K562 (cell line): ENCODE data around the gene CHD8. TPM values are rescaled to one million over a fixed set of nuclear protein-coding genes. Genes with fewer than 3 reads are reported as not detected.

ENCODE experiments used
- ATAC-seq: fragments of 200-7000 bp; cut with Tn5 transposase; 3 replicates; pipeline ENCODE4 v1.9.1; 2020; ENCODE audit warnings: moderate library complexity
- BruUV-seq: library from RNA; stranded (reverse); fragments of 400-500 nt; replicated peaks from 2 replicates; lab custom pipeline; 2021; lab: Mats Ljungman, UMichigan
- CTCF ChIA-PET: fragments of 300-600 bp; formaldehyde crosslinking; extraction: SDS; loops from one replicate; lab custom pipeline; 2021; ENCODE audit warnings: low intra/inter-chr PET ratio; lab: Yijun Ruan, JAX
- POLR2A ChIA-PET: fragments of 300-600, 350-650 bp; sonication (Branson Sonifier 250); formaldehyde crosslinking; extraction: SDS; loops from one replicate; lab custom pipeline; 2021; ENCODE audit warnings: antibody characterized with exemption, inconsistent platforms; lab: Yijun Ruan, JAX
- DNase-seq, 4 experiments: peaks; one replicate each; pipeline versions ENCODE4 v3.0.0 to v3.0.0-alpha.2; 2011 to 2018; ENCODE audit warnings: low spot score in 3 of 4, mixed read lengths in 3 of 4; ENCODE audit errors: extremely low read depth in 1 of 4
- FAIRE-seq: peaks from 2 replicates; lab custom pipeline; 2011; peaks lifted over from hg19 to GRCh38; lab: Jason Lieb, UNC
- H2AFZ ChIP-seq: 2 replicates; pipeline ENCODE4 v1.6.0; 2011; ENCODE audit warnings: low read depth, low read length, control low read depth, inconsistent platforms
- H3K27ac ChIP-seq: fragments of 200-600 bp; 3 replicates; pipeline ENCODE4 v1.8.0; 2011; ENCODE audit warnings: low read depth, mild to moderate bottlenecking, control low read depth, inconsistent platforms, low read length, moderate library complexity, mixed read lengths; ENCODE audit errors: extremely low read depth
- H3K27me3 ChIP-seq, 2 experiments: fragments of 300-600 bp in 1 of 2; 2 replicates in 1 of 2; 3 replicates in 1 of 2; pipeline versions ENCODE4 v1.6.0 to v1.8.0; 2011; ENCODE audit warnings: inconsistent platforms in 2 of 2, low read length in 2 of 2, mild to moderate bottlenecking in 1 of 2, mixed read lengths in 1 of 2, moderate library complexity in 1 of 2; ENCODE audit not compliant: control insufficient read depth in 2 of 2, insufficient read depth in 2 of 2
- H3K36me3 ChIP-seq: fragments of 300-600 bp; 3 replicates; pipeline ENCODE4 v1.8.0; 2011; ENCODE audit warnings: mild to moderate bottlenecking, low read length, inconsistent platforms; ENCODE audit not compliant: control insufficient read depth, insufficient read depth
- H3K4me1 ChIP-seq, 2 experiments: fragments of 200-600 bp in 1 of 2; replicated peaks in 1 of 2; 2 replicates in 1 of 2; 3 replicates in 1 of 2; pipeline versions ENCODE4 v1.5.1 to v1.8.0; 2011; ENCODE audit warnings: inconsistent platforms in 2 of 2, low read length in 2 of 2, mild to moderate bottlenecking in 1 of 2, mixed read lengths in 1 of 2, moderate library complexity in 1 of 2; ENCODE audit not compliant: control insufficient read depth in 2 of 2, insufficient read depth in 2 of 2
- H3K4me2 ChIP-seq: 2 replicates; pipeline ENCODE4 v1.6.1; 2011; ENCODE audit warnings: low read length, control low read depth, inconsistent platforms, mixed read lengths; ENCODE audit not compliant: insufficient read depth
- H3K4me3 ChIP-seq: fragments of 200-600 bp; sonication (generic), shearing (Covaris generic); 2 replicates; pipeline ENCODE4 v1.5.1; 2016; ENCODE audit warnings: control low read depth, inconsistent platforms
- H3K79me2 ChIP-seq: fragments of 200-600 bp; 3 replicates; pipeline ENCODE4 v1.8.0; 2011; ENCODE audit warnings: low read length, inconsistent platforms; ENCODE audit not compliant: control insufficient read depth, insufficient read depth
- H3K9ac ChIP-seq, 2 experiments: 2 replicates each; pipeline versions ENCODE4 v1.6.0 to v1.6.1; 2011; ENCODE audit warnings: low read depth in 2 of 2, low read length in 2 of 2, control low read depth in 1 of 2, inconsistent platforms in 1 of 2, mild to moderate bottlenecking in 1 of 2, mixed read lengths in 1 of 2; ENCODE audit not compliant: insufficient read depth in 1 of 2
- H3K9me1 ChIP-seq: one replicate; pipeline ENCODE4 v1.6.0; 2011; ENCODE audit warnings: inconsistent platforms, mild to moderate bottlenecking, low read length, moderate library complexity; ENCODE audit not compliant: control insufficient read depth, insufficient read depth
- H3K9me3 ChIP-seq: replicated peaks from 2 replicates; pipeline ENCODE4 v1.5.1; 2011; ENCODE audit warnings: low read depth, low read length, inconsistent platforms; ENCODE audit not compliant: control insufficient read depth, insufficient read depth
- H4K20me1 ChIP-seq: replicated peaks from 2 replicates; pipeline ENCODE4 v1.6.1; 2011; ENCODE audit warnings: low read length, inconsistent platforms, mixed read lengths; ENCODE audit not compliant: control insufficient read depth, insufficient read depth
- ARID3B ChIP-seq: fragments of 250-450 bp; sonication (Bioruptor Pico); IDR thresholded peaks from 2 replicates; pipeline ENCODE4 v1.4.0; 2020; ENCODE audit warnings: borderline replicate concordance
- ASH1L ChIP-seq: fragments of 450-650 bp; IDR thresholded peaks from 2 replicates; pipeline ENCODE4 v1.6.1; 2018; ENCODE audit warnings: borderline replicate concordance, mild to moderate bottlenecking, low read depth; ENCODE audit not compliant: partially characterized antibody
- ATF7 ChIP-seq: fragments of 450-650 bp; IDR thresholded peaks from 2 replicates; pipeline ENCODE4 v1.7.1; 2014; ENCODE audit warnings: mild to moderate bottlenecking, moderate library complexity
- BCLAF1 ChIP-seq, 2 experiments: fragments of 450-650 bp in 1 of 2; IDR thresholded peaks; 2 replicates each; pipeline ENCODE4 v1.6.1; 2011 to 2017; ENCODE audit warnings: low read depth in 2 of 2, antibody characterized with exemption in 1 of 2, borderline replicate concordance in 1 of 2, low read length in 1 of 2, mild to moderate bottlenecking in 1 of 2, mixed read lengths in 1 of 2; ENCODE audit not compliant: control insufficient read depth in 1 of 2
- DPF2 ChIP-seq: fragments of 450-650 bp; IDR thresholded peaks from 2 replicates; pipeline ENCODE4 v1.6.1; 2016
- FOXK2 ChIP-seq, 2 experiments: fragments of 450-650 bp; IDR thresholded peaks in 1 of 2; conservative IDR thresholded peaks in 1 of 2; 2 replicates each; pipeline ENCODE4 v1.6.1; 2016; ENCODE audit warnings: low read depth in 2 of 2, mild to moderate bottlenecking in 1 of 2
- FOXM1 ChIP-seq, 2 experiments: fragments of 450-650 bp in 1 of 2; sonication (generic) in 1 of 2; formaldehyde crosslinking in 1 of 2; IDR thresholded peaks; 2 replicates each; pipeline versions ENCODE4 v1.6.1 to v1.9.0; 2017 to 2022; ENCODE audit warnings: low read depth in 2 of 2, mild to moderate bottlenecking in 2 of 2, missing genetic modification reagents in 1 of 2, moderate library complexity in 1 of 2
- GTF2E2 ChIP-seq: fragments of 200-800 bp; sonication (Bioruptor generic); IDR thresholded peaks from 2 replicates; pipeline ENCODE4 v1.6.1; 2016; ENCODE audit warnings: missing genetic modification characterization, missing compliant biosample characterization
- HMBOX1 ChIP-seq: sonication (generic); IDR thresholded peaks from 2 replicates; pipeline ENCODE4 v1.6.1; 2016
- JUN ChIP-seq, 2 experiments: sonication (generic) in 1 of 2; formaldehyde crosslinking in 1 of 2; IDR thresholded peaks; 2 replicates each; pipeline versions ENCODE4 v1.6.1 to v1.8.0; 2012 to 2022; ENCODE audit warnings: borderline replicate concordance in 2 of 2, mild to moderate bottlenecking in 2 of 2, improper control_type of control experiment in 1 of 2, low read depth in 1 of 2, low read length in 1 of 2, missing genetic modification reagents in 1 of 2
- TBP ChIP-seq: optimal IDR thresholded peaks from 2 replicates; pipeline ENCODE3; 2011; ENCODE audit warnings: low read depth, low read length, improper control_type of control experiment
- TOE1 ChIP-seq, 2 experiments: fragments of 450-650 bp in 1 of 2; sonication (generic) in 1 of 2; formaldehyde crosslinking in 1 of 2; IDR thresholded peaks; 2 replicates each; pipeline versions ENCODE4 v1.7.1 to v1.8.0; 2016 to 2022; ENCODE audit warnings: borderline replicate concordance in 2 of 2, mild to moderate bottlenecking in 2 of 2, antibody characterized with exemption in 1 of 2, inconsistent platforms in 1 of 2, low read depth in 1 of 2, missing genetic modification reagents in 1 of 2, moderate library complexity in 1 of 2
- WGBS: fragments of 100-300 bp; shearing (Covaris generic); methylation state at CpG from one replicate; pipeline ENCODE4 v1.1.6; 2016; ENCODE audit warnings: low coverage, mixed read lengths; ENCODE audit not compliant: insufficient coverage; ENCODE audit errors: missing lambda C conversion rate; 5-methylcytosine and 5-hydroxymethylcytosine counted together
- in situ Hi-C: fragments of 300-500 bp; cut with MboI; formaldehyde crosslinking; loops from 4 replicates; pipeline ENCODE4 v1.15.0; 2018; ENCODE audit warnings: inconsistent platforms, mixed read lengths
- intact Hi-C: fragments of 100-400 bp; cut with micrococcal nuclease; formaldehyde crosslinking; loops from 2 replicates; pipeline ENCODE4 v1.14.2; 2022
- polyA plus RNA-seq, 8 experiments: library from polyadenylated mRNA; depleted of rRNA in 4 of 8; stranded (reverse) in 5 of 8; unstranded in 3 of 8; fragments of >200 nt; fragmentation: Nextera tagmentation in 2 of 8; fragmentation: Illumina TruSeq in 1 of 8; extraction: Ambion mirVana in 2 of 8; extraction: Trizol in 1 of 8; gene quantifications; 2 replicates each; pipeline versions ENCODE4 v1.2.1 to v1.2.3, GENCODE V29; 2011 to 2014; ENCODE audit warnings: inconsistent platforms in 1 of 8, missing spikeins in 1 of 8
- total RNA-seq, 7 experiments: library from RNA; depleted of rRNA in 6 of 7; stranded (reverse); fragments of >200 nt in 6 of 7; fragmentation: Illumina TruSeq in 2 of 7; extraction: Trizol in 2 of 7; gene quantifications; 2 replicates each; pipeline versions ENCODE4 v1.2.1 to v1.2.3, GENCODE V29; 2011 to 2021; ENCODE audit warnings: low replicate concordance in 1 of 7

Gene CHD8
- total and polyA plus RNA-seq, 9 of the 15 experiments (the other 6 are each of a cell fraction or from before 2014, with no cell fraction given) = 11.1 to 51.2 (median 32.8) TPM

- no peaks in the 10 kb centered on the region for H3K9me1 ChIP-seq
- DNase-seq (peak in 3 of 4 experiments; percentile 8 to 22 (median 11)), FAIRE-seq (peak; percentile 54), ATAC-seq (peak; percentile 20)
- POLR2A ChIA-PET = interaction anchor here (0.6 to 1.8 kb wide), 6 partner anchors 11 to 325 kb away, joined by 3 to 7 read pairs (median 4); partner anchors contain the start of gene CHD8
- in situ Hi-C loops = no loop called here
- peaks cover 13% of the 10 kb centered on the region; the same call in 2 of the 3 replicates for H3K36me3 ChIP-seq
- no peaks in the 10 kb centered on the region for H4K20me1 ChIP-seq
- H3K9ac ChIP-seq = peak overlapping the region; percentile 73 to 83; a peak in 3 of 4 replicates
- H3K79me2 ChIP-seq = peaks cover 29% of the 10 kb centered on the region
- peak overlapping the region; percentile 60 for H3K27ac ChIP-seq
- BruUV-seq = TSS peak; percentile 73
- H3K9me3 ChIP-seq = no peaks in the 10 kb centered on the region
- intact Hi-C loops = loop anchor here (1.0 to 2.0 kb wide), 2 partner anchors 20 to 35 kb away; partner anchors contain the start of genes CHD8 and METTL3
- peak overlapping the region; percentile 85 for H3K4me2 ChIP-seq
- CTCF ChIA-PET = no interaction called here
- no peaks in the 10 kb centered on the region for H3K27me3 ChIP-seq
- peak overlapping the region; percentile 74 for H3K4me3 ChIP-seq
- peak overlapping the region; percentile 83 for H2AFZ ChIP-seq
- peaks cover 0 to 4% of the 10 kb centered on the region in 2 experiments; a peak in 1 of 5 replicates for H3K4me1 ChIP-seq
- WGBS = 2% methylated on average over 10 of the region's 10 CpGs
- TF ChIP-seq JUN (IDR thresholded peaks at IDR 0.05; ENCODE audit: borderline replicate concordance, low read depth, low read length) (no peak), JUN (CRISPR knock-in tag; IDR thresholded peaks at IDR 0.05; ENCODE audit: borderline replicate concordance) (no peak), HMBOX1 (peak; percentile 61; the same call in 1 of the 2 replicates), DPF2 (peak; percentile 55), FOXM1 (IDR thresholded peaks at IDR 0.05; ENCODE audit: low read depth) (0 out of 2 replicates have a peak, but pooled peaks have one; percentile 33), FOXM1 (CRISPR knock-in tag; IDR thresholded peaks at IDR 0.05; ENCODE audit: low read depth) (no peak), ASH1L (peak; percentile 23), GTF2E2 (tag) (0 out of 2 replicates have a peak, but pooled peaks have one; percentile 44), ARID3B (no peak), ATF7 (peak; percentile 98), FOXK2 (conservative IDR thresholded peaks at IDR 0.05 in 1 of 2, IDR thresholded peaks at IDR 0.05 in 1 of 2; ENCODE audit: low read depth in 2 of 2) (peak in 1 of 2 experiments; percentile 98; a peak in 1 of 4 replicates), TOE1 (IDR thresholded peaks at IDR 0.05; ENCODE audit: borderline replicate concordance) (peak; percentile 51; the same call in 1 of the 2 replicates), TOE1 (CRISPR knock-in tag; IDR thresholded peaks at IDR 0.05; ENCODE audit: borderline replicate concordance, low read depth) (no peak), TBP (peak; percentile 13), BCLAF1 (IDR thresholded peaks at IDR 0.05; ENCODE audit: borderline replicate concordance in 1 of 2, control insufficient read depth in 1 of 2, low read depth in 2 of 2, low read length in 1 of 2) (peak in 1 of 2 experiments; percentile 78; a peak in 1 of 4 replicates)
These were observed 20.0 kb upstream of the CHD8 start for GRCh38 chr14:21475767-21476522.
